NCI-H2171 treated with DMSO at 0.1 percent for 48 hours (cell line): ENCODE data around the gene OPRD1.

Experiments used
- DNase-seq: peaks from one replicate; lab custom pipeline; 2025; lab: John Stamatoyannopoulos, UW

Gene OPRD1

GRCh38 chr1:28885472-28885877 lies 73.5 kb downstream of the OPRD1 start:
- DNase-seq: no peak

GRCh38 chr1:28885977-28886730 lies 74.2 kb downstream of the OPRD1 start:
- DNase-seq: no peak

GRCh38 chr1:28886731-28887418 lies 74.9 kb downstream of the OPRD1 start:
- DNase-seq: peak; percentile 75

- DNase-seq: no peak
Observed at GRCh38 chr1:28887419-28887834, 75.5 kb downstream of the OPRD1 start.

GRCh38 chr1:28887835-28888682 lies 76.1 kb downstream of the OPRD1 start:
- DNase-seq: no peak

GRCh38 chr1:28888915-28889314 lies 76.9 kb downstream of the OPRD1 start:
- DNase-seq: no peak

GRCh38 chr1:28889357-28889756 lies 77.4 kb downstream of the OPRD1 start:
- no peak for DNase-seq

- no peak for DNase-seq
Observed at GRCh38 chr1:28890435-28890834, 78.5 kb downstream of the OPRD1 start.

GRCh38 chr1:28890836-28891235 lies 78.9 kb downstream of the OPRD1 start:
- no peak for DNase-seq

- no peak for DNase-seq
Observed at GRCh38 chr1:28891256-28891655, 79.3 kb downstream of the OPRD1 start.

- DNase-seq: no peak
Observed at GRCh38 chr1:28893403-28894102, 81.6 kb downstream of the OPRD1 start.

GRCh38 chr1:28894785-28895184 lies 82.8 kb downstream of the OPRD1 start:
- no peak for DNase-seq

GRCh38 chr1:28895896-28896608 lies 84.1 kb downstream of the OPRD1 start:
- DNase-seq: no peak

GRCh38 chr1:28896609-28896986 lies 84.6 kb downstream of the OPRD1 start:
- DNase-seq: no peak

GRCh38 chr1:28897789-28898188 lies 85.8 kb downstream of the OPRD1 start:
- no peak for DNase-seq

GRCh38 chr1:28898405-28898881 lies 86.5 kb downstream of the OPRD1 start:
- DNase-seq: no peak

GRCh38 chr1:28899267-28899666 lies 87.3 kb downstream of the OPRD1 start:
- DNase-seq: peak; percentile 34

GRCh38 chr1:28900562-28900961 lies 88.6 kb downstream of the OPRD1 start:
- DNase-seq: no peak

- no peak for DNase-seq
Observed at GRCh38 chr1:28902738-28903137, 90.8 kb downstream of the OPRD1 start.

- DNase-seq: no peak
Observed at GRCh38 chr1:28905921-28906666, 94.1 kb downstream of the OPRD1 start.

GRCh38 chr1:28909198-28909597 lies 97.2 kb downstream of the OPRD1 start:
- no peak for DNase-seq
